ENCODE measurements around the gene METRNL.
"Not testable (repeated sequence)": the region's sequence is repeated elsewhere in the genome, so short reads cannot be mapped to it uniquely, and the experiment has no call there.

METRNL gene

DNA sequence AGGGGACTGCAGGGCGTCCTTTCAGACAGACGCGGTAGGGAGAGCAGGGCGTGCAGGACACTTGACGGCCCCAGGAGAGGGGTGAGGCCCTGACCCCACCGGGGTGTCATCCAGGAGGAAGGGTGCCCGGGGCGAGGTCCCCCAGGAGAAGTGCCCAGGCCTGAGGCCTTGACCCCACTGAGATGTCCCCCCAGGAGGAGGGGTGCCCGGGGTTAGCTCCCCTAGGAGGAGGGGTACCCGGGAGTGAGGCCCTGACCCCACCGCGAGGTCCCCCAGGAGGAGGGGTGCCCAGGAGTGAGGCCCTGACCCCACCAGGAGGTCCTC lies 27.2 kb upstream of the METRNL start:
- no peak for DNase-seq (ENCODE audit: low read depth)

DNA sequence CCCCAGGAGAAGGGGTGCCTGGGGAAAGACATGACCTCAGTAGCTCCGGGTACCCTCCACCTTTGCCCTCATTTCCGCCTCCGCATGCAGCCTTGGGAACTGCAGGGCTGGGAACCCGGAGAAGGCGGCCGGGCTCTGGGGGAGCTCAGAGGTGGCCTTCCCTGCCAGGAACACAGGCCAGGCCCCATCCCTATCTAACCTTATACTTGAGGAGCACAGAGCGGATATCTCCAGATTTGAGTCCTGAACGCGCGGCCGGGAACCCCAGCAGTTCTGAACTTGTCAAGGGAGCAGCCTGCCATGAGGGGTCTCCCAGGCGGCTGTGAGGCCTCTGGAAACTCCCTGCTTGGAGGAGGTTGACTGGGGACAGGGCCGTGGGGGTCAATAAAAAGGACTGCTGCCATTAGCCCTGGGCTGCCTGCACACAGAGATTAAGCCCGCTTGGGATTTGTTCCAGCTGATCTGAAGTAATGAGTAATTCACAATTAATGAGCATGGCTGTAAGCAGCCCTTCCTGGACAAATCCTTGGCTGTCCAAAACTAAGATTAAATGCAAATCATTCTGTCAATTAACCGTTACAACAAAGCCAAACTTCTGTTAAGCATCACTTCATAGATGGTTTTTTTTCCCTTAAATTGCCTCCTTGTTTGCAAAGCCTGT lies 26.3 kb upstream of the METRNL start:
- DNase-seq (ENCODE audit: low read depth): no peak

DNA sequence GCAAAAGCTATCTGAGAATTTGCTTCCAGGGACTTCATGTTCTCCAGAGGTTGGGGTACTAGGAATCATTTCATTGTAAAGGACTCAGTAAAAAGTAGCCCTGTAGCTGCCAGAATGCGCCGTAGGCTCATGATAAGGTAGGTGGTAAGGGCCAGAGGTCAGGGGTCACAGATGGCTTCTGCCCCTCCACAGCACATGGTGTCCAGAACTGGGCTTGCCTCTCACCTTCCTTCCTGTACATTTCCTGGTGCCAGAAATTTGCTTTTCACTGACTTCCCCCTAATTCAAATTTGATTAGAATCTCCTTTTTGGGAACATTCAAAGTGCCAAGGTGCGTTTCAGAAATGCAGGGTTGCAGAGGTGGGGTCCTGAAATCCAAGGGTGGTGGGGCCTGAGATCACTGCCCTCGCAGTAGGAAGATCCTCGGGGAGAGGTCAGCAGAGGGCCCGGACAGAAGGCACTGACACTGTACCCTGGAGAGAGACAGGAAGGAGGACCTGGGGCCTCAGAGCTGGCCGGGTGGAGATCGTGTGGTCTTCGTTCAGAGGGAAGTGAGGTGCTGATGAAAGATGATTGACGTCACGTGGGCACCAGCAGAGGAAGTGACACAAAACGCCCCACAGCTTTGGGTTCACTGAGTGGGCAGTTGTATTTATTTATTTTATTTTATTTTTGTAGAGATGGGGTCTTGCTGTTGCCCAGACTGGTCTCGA lies 25.5 kb upstream of the METRNL start:
- DNase-seq (ENCODE audit: low read depth): peak; percentile 22

DNA sequence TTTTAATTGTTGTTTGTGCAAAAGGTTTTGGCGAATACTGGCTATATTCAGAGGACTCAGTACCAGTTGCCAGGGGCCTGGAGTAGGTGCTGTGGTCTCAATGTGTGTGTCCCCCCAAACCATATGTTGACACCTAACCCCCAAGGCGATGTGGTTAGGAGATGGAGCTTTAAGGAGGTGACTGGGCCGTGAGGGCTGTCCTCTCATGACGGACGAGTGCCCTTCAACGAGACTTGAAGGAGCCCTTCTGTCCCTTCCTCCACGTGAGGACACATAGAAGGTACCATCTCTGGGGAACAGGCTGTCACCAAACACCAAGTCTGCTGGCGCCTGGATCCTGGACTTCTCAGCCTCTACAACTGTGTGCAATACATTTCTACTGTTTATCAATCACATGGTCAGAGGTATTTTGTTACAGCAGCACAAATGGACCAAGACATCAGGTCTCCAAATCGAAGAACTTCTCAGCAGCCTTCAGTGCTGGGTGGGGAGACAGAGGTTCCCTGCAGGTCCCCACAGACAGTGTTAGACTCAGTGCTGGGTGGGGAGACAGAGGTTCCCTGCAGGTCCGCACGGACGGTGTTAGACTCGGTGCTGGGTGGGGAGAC lies 24.8 kb upstream of the METRNL start:
- DNase-seq (ENCODE audit: low read depth): no peak

DNA sequence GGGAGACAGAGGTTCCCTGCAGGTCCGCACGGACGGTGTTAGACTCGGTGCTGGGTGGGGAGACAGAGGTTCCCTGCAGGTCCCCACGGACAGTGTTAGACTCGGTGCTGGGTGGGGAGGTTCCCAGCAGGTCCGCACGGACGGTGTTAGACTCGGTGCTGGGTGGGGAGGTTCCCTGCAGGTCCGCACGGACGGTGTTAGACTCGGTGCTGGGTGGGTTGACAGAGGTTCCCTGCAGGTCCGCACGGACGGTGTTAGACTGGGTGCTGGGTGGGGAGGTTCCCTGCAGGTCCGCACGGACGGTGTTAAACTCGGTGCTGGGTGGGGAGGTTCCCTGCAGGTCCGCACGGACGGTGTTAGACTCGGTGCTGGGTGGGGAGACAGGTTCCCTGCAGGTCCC lies 24.2 kb upstream of the METRNL start:
- not testable (repeated sequence) for DNase-seq (ENCODE audit: low read depth)

DNA sequence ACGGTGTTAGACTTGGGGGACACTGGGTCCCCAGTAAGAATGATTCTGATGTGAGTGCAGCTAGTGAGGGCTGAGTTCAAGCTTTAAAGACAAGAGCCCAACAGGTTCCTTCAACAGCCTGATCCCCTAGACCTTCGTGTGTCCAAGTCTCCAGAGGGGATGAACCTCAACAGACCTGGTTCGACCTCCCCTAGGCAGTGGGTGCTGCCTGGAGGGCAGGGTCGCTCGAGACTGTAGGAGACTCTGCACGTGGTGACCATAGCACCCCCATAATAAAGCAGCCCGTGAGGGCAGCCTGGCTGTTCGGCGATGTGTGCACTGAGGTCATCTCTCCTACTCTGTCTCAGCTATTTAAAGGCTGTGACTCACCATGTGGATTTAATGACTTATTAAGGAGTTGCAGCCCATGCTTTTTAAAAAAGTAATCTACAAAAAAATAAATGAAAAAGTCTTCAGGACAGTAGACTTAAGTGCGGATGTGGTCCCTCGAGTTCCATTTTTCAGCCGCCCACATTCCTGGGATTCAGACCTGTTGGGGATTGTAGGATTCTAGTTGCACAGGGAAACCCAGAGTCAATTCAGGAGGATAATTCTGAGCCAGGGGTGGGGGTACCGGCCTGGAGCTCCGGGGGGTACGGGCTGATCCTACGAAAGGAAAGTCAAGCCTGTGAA lies 23.4 kb upstream of the METRNL start:
- DNase-seq (ENCODE audit: low read depth): no peak

DNA sequence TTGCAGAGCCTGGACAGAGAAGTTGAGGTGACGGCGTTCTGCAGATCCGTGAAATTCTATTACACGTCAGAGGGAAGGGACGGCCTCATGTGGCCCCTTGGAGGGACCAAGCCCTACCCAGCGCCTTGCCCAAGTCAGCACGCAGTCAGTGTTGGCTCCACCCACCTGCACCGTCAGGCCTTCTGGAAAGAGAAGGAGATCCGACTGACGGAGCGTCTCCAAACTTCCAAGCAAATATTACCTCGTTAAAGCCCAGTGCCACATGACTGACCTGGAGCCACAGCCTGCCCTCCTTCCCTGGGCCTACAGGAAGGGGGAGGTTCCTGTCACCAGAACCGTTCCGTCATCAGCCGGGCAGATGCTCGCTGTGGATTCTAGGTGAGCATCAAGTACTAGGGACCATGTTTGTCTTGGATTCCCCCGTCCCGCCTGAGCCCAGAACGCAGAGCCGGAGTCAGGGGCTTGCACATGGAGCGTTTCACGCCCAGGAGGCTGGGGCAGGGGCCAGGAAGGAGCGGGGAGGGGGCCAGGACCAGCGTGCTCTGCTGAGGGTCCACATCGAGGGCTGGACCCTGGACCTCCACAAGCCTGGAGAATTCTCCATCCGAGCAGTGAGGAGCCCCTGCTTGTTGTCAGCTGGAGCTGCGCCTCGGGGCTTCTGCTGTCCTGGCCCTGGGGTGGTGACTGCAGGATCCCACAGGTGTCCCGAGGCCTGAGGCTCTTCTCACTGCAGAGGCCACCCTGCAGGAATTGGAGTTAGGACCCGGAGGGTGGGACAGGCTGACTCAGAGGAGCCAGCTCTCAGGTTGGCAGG lies 22.6 kb upstream of the METRNL start:
- DNase-seq (ENCODE audit: low read depth): no peak

DNA sequence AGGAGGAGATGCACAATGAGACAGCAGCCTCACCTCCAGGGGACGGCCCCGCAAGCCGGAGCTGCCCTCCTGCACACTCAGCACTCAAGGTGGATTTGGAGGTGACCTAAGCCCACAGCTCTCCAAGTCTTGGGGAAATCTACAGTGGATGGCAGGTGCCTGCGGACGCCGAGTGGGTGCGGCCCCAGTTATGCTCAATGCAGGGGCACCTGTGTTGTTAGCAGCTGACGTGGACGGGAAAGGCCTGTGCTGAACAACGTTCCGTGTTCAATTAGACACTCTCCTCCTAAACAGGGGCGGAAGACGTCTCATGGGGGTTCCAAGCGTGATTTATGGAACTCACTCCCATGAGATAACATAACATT lies 22.0 kb upstream of the METRNL start:
- no peak for DNase-seq (ENCODE audit: low read depth)

DNA sequence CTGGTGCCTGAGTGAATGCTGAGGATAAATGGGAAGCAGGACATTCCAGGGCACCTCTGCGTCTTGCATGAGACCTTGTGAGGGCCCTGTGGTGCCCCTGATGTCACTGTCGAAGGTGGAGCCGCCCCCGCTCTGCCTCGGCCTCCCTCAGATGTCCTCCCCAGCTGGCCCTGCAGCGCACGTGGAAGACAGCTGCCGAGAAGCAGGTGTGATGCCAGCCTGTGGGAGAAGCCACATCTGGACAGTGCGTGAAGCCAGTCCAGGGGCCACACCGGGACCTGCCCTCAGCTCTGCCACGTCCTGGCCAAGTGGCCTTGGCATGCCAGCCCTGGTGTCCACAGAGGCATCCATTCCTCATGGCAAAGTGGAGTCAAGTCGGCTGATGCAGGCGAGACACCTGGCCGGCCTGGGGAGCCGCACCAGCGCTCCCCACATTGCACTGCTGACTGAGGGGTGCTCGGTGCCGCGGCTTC lies 21.6 kb upstream of the METRNL start:
- no peak for DNase-seq (ENCODE audit: low read depth)

DNA sequence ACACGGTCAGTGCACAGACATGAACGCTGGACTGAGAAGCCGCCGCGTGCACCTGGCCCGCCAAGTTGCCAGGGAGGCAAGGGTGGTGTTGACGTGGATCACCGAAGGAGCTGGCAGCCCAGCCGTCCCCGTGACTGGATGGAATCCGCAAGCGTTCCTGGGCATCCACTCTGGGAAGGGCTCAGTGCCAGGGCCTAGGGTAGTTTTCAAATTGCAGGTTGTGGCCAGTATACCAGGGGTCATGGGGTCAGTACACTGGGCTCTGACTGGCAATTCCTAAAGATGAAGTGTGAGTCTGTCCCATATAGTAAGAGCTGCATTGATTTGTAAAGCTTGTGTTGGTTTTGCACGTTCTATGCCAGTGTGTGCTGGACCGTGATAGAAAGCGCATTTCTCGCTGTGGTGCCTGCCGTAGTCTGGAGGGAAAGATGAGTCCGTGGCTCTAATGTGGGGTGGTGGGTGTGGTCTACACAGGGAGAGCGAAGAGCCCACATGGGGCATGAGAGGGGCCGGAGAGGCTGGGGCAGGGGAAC lies 21.1 kb upstream of the METRNL start:
- no peak for DNase-seq (ENCODE audit: low read depth)

DNA sequence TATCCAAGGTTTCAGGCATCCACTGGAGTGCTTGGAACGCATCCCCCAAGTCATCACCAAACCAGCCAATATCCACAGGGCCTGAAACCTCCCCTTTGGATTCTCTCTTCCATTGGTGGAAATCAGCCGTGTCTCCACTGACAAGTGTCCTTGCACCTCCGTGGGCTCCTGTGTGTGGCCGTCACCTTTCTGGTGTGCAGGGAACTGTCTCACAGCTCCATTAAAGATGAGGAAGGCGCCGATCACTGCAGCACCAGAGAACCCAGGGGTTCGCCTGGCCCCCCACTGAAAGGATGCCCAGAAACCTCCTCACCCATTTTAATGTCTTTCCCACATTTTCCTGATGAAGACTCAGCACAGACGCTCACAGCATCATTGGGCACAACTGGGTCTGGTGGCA lies 17.8 kb upstream of the METRNL start:
- no peak for DNase-seq (ENCODE audit: low read depth)

DNA sequence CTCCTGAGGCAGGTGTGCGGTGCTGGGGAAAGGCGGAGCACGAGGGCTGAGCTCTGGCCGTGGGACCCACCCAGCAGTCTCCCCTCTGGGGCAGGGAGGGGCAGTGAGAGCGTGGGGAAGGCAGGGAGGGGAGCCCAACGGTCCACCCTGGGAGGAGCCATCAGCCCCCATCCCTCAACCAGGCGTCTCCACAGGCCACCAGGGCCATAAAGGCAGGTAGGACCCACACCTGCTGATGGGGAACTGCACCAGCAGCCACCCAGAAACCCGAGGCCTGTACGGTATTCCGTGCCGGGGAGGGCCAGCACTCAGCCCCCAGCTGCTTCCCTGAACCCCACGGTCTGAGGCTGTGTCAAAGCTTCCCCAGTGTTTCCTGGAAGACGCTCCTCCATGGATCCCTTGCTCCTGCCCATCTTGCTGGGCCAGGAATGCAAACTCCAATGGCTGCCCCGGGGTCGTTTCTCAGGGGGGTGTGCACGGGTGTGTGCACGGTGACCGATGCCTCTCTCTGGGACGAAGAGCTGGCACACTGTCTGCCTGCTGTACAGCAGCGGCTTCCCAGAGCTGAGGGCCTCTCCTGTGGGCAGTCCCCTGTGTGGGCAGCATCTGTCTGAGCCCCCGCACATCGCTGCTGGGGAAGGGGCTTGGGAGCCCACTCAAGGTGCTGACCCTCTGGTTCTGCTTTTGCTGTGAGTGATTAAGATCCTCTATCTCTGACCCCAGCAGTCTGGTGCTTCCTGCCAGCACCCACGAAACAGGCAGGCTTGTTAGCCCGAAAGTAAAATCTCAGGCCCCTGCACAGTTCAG lies 17.2 kb upstream of the METRNL start:
- no peak for DNase-seq (ENCODE audit: low read depth)

DNA sequence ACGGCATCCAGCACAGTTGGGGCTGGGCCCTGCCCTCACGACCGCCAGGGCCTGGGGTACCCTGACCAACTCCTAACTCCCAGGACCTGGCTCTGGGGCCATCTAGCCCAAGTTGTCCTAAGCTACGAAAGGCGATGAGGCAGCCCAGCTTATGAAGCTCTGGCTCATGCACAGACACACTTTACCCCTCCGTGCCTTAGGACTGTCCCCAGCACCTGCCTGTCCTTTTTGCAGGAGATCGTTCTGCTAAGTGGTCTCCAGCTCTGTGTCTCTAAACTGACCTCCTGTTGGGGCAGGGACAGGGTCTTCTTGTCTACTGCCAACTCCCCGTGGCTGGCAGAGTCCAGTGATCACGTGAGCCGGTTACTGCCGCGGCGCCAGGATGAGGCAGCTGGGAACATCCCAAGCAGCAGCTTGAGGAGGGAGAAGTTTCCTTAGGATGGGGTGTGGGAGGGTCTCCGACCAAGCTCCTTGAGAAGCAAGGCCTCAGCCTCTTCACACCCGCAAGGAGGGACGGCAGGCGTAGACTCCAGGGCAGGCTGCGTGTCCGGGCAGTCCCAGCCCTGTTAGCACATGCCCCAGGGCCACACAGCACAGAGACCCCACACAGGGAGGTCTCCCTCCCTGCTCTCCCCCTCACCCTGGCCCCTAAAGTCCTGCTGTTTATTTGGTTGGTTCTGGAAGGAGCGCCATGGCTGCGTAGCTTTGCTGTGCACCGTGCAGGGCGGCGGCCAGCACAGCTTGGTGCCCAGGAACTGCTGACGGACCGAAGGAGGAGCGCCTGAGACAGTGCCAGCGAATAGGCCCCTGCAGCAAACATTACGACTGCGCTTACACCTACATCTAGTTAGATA lies 16.4 kb upstream of the METRNL start:
- DNase-seq (ENCODE audit: low read depth): no peak

DNA sequence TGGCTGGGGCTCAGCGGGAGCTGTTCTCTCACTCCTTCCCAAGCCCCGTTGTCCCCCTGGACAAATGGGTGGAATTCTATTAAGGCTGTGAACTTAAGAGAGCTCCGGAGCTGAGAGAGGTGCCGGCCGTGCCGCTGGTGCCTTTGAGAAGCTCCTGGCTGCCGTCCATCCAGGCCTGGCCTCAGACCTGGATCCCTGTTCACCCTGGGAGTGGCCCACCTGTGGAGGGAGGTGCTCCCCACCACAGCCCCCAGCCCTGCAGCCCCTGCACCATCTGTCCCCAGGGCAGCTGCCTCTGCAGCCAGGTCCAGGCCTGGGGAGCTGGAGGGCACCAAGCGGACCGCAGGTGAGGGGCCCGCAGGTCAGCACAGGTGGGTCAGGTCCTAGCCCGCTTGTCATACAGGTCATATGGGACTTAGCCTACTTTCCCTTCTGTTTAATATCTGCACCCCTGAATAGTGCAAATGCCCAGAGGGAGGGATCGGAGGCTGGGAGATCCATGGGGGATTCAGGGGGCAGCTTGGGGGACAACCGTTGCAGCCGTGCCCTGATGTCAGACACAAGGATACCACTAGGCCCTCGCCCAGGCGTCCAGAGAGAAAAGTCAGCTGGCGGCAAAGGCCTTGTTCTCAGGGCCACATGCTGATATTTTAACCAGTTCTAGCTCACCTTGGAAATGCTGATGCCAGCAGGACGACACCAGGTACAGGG lies 15.2 kb upstream of the METRNL start:
- no peak for DNase-seq (ENCODE audit: low read depth)

DNA sequence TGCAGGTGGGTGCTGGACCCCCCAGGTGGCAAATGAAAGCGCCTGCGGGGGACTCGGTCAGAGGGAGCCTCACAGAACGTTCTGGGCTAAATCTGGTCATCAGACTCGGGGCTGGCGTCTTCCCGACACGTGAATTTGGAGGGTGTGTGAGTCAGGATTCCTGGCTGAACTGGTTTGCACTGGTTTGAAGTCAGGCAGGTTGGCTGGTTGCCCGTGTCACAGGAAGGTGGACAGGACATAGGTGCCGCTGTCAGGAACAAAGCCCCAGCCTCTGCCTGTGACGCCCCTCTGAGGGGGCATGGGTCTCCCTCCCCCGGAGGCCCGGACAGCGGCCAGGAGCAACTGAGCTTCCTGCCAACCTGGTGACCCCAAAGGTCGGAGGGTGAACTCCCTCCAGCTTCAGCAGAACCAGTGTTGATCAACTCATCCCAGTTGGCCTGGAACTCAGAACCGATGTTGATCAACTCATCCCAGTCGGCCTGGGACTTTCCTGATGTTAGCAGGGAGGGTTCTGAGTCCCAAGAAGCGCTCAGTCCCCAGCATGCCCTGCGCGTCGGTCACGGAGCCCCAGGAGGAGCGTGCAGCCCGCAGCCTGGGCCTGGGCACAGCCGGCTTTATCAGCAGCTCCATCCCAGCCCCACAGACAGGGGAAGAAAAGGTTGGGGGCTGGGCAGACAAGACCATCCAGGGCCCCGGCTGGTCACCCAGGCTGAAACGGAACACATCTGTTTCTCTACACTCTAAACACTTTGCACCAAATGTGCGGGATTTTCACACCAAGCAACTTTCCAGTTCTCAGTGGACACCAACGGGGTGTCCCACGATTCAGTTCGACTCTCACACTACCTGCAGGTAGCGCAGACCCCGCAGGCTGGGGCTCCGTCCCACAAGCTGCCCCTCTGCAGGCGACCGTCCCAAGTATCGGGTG lies 14.4 kb upstream of the METRNL start:
- DNase-seq (ENCODE audit: low read depth): no peak

DNA sequence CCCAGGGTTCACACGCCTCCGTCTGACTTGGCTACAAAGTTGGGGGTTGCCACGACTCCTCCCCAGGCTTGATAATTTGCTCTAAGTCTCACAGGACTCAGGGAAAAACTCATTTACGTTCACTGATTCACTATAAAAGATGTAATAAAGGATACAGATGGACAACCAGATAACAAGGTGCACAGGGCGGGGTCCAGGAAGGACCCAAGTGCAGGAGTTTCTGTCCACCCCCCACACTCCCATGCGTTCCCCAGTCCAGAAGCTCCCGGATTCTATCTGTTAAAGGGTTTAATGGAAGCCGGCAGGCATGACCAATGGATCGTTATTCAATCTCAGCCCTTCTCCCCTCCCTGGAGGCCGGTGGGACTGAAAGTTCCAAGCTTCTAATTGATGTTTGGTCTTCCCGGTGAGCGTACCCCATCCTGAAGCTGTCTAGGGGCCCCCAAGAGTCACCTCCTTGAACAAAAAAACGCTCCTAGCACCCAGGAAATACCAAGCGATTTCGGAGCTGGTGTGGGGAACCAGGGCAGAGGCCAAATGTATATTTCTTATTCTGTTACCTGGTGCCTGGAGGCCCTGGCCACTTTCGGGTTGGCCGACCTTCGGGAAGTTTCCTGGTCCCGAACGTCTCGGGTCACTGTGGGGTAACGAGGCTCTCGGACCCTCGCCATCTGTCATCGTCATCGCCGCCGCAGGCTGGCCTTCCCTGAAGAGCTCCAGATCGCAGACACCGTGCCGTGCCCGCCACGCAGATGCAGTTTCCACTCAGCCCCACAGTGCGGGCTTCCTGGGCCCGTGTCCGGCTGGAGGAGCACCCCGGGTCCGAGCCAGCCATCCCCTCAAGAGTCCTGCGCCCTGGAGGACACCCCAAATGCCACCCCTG lies 13.5 kb upstream of the METRNL start:
- DNase-seq (ENCODE audit: low read depth): no peak

DNA sequence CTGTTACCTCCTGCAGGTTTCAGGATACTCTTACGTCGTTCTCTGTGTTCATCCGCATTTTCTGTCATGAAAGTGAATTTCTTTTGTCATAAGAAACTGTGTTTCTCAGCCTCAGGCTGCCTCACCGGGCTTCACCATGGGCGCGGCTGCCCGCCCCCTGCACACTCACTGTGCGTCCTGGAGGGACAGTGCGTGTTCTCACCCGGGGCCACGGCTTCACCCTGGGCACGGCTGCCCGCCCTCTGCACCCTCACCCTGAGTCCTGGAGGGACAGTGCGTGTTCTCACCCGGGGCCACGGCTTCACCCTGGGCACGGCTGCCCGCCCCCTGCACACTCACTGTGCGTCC lies 12.9 kb upstream of the METRNL start:
- DNase-seq (ENCODE audit: low read depth): not testable (repeated sequence)

All from stimulated activated CD8-positive, alpha-beta memory T cell treated with anti-CD3 and anti-CD28 coated beads, Interleukin-12 subunit alpha, Interleukin-12 subunit beta, amount 100 ng/mL, for 1 hour (primary cell).